Astrocyte (in vitro differentiated cells and primary cell): ENCODE results near the gene SRSF3. TPM values are rescaled to one million over a fixed set of nuclear protein-coding genes. Genes with fewer than 3 reads are reported as not detected.

Experiments
- DNase-seq: peaks from one replicate; pipeline ENCODE4 v3.0.0-alpha.2; 2010; ENCODE audit warnings: low read depth
- FAIRE-seq: peaks from 2 replicates; lab custom pipeline; 2011; peaks lifted over from hg19 to GRCh38; lab: Jason Lieb, UNC
- H2AFZ ChIP-seq: 2 replicates; pipeline ENCODE4 v1.6.0; 2012; ENCODE audit warnings: low read depth, low read length, inconsistent platforms
- H3K27ac ChIP-seq: 2 replicates; pipeline ENCODE4 v1.5.1; 2011; ENCODE audit warnings: low read depth, low read length, inconsistent platforms
- H3K27me3 ChIP-seq: 2 replicates; pipeline ENCODE4 v1.6.0; 2011; ENCODE audit warnings: low read length, inconsistent platforms; ENCODE audit not compliant: insufficient read depth
- H3K36me3 ChIP-seq: 2 replicates; pipeline ENCODE4 v1.5.1; 2011; ENCODE audit warnings: low read length, inconsistent platforms; ENCODE audit not compliant: insufficient read depth
- H3K4me1 ChIP-seq: 2 replicates; pipeline ENCODE4 v1.5.1; 2011; ENCODE audit warnings: low read length, inconsistent platforms; ENCODE audit not compliant: insufficient read depth
- H3K4me2 ChIP-seq: 2 replicates; pipeline ENCODE4 v1.6.0; 2012; ENCODE audit warnings: low read length, inconsistent platforms
- H3K4me3 ChIP-seq: 2 replicates; pipeline ENCODE4 v1.5.1; 2011; ENCODE audit warnings: low read depth, mild to moderate bottlenecking, low read length, inconsistent platforms; ENCODE audit not compliant: insufficient read depth
- H3K79me2 ChIP-seq: 2 replicates; pipeline ENCODE4 v1.6.0; 2012; ENCODE audit warnings: mild to moderate bottlenecking, low read length, inconsistent platforms; ENCODE audit not compliant: insufficient read depth
- H3K9ac ChIP-seq: 2 replicates; pipeline ENCODE4 v1.6.0; 2012; ENCODE audit warnings: mild to moderate bottlenecking, low read length, inconsistent platforms
- H3K9me3 ChIP-seq: 2 replicates; pipeline ENCODE4 v1.5.1; 2012; ENCODE audit warnings: low read depth, mild to moderate bottlenecking, low read length, inconsistent platforms; ENCODE audit not compliant: insufficient read depth
- H4K20me1 ChIP-seq: 2 replicates; pipeline ENCODE4 v1.6.0; 2012; ENCODE audit warnings: low read length, inconsistent platforms; ENCODE audit not compliant: insufficient read depth
- H3K27ac Mint-ChIP-seq: one replicate; pipeline ENCODE4 v1.8.0; 2021; ENCODE audit warnings: mild to moderate bottlenecking, mixed read lengths; ENCODE audit not compliant: unreplicated experiment
- H3K27me3 Mint-ChIP-seq: one replicate; pipeline ENCODE4 v1.8.0; 2021; ENCODE audit warnings: low read depth, mixed read lengths; ENCODE audit not compliant: unreplicated experiment
- H3K36me3 Mint-ChIP-seq: one replicate; pipeline ENCODE4 v1.8.0; 2021; ENCODE audit warnings: low read depth, mixed read lengths; ENCODE audit not compliant: unreplicated experiment
- H3K4me1 Mint-ChIP-seq: one replicate; pipeline ENCODE4 v1.8.0; 2021; ENCODE audit warnings: low read depth, mixed read lengths; ENCODE audit not compliant: unreplicated experiment
- H3K4me3 Mint-ChIP-seq: one replicate; pipeline ENCODE4 v1.8.0; 2021; ENCODE audit warnings: mild to moderate bottlenecking, moderate library complexity, mixed read lengths; ENCODE audit not compliant: unreplicated experiment
- H3K9me3 Mint-ChIP-seq: one replicate; pipeline ENCODE4 v1.8.0; 2021; ENCODE audit warnings: mild to moderate bottlenecking, mixed read lengths; ENCODE audit not compliant: unreplicated experiment
- EZH2 ChIP-seq: IDR thresholded peaks from 2 replicates; pipeline ENCODE4 v1.6.1; 2012; ENCODE audit warnings: mild to moderate bottlenecking, low read length, inconsistent platforms; ENCODE audit not compliant: insufficient read depth
- total RNA-seq: library from RNA; stranded (reverse); gene quantifications from 2 replicates; pipeline ENCODE4 v1.2.1, GENCODE V29; 2021
- TF ChIP-seq, protein P1 (sequence below): IDR thresholded peaks from 2 replicates; pipeline ENCODE4 v1.5.1; 2011; ENCODE audit warnings: low read depth, mild to moderate bottlenecking, inconsistent platforms, low read length, moderate library complexity; ENCODE audit not compliant: insufficient read depth

Gene SRSF3
- total RNA-seq, 1 donor from 2014 or later, result 260 TPM

- H3K36me3 Mint-ChIP-seq, result no peaks in the 10 kb centered on the region
- TF ChIP-seq EZH2, result no peak
- TF ChIP-seq, protein P1, sequence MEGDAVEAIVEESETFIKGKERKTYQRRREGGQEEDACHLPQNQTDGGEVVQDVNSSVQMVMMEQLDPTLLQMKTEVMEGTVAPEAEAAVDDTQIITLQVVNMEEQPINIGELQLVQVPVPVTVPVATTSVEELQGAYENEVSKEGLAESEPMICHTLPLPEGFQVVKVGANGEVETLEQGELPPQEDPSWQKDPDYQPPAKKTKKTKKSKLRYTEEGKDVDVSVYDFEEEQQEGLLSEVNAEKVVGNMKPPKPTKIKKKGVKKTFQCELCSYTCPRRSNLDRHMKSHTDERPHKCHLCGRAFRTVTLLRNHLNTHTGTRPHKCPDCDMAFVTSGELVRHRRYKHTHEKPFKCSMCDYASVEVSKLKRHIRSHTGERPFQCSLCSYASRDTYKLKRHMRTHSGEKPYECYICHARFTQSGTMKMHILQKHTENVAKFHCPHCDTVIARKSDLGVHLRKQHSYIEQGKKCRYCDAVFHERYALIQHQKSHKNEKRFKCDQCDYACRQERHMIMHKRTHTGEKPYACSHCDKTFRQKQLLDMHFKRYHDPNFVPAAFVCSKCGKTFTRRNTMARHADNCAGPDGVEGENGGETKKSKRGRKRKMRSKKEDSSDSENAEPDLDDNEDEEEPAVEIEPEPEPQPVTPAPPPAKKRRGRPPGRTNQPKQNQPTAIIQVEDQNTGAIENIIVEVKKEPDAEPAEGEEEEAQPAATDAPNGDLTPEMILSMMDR, result no peak
- no peak overlapping the region for H2AFZ ChIP-seq
These were observed 42.7 kb downstream of the SRSF3 start for GRCh38 chr6:36636687-36637418.

DNA sequence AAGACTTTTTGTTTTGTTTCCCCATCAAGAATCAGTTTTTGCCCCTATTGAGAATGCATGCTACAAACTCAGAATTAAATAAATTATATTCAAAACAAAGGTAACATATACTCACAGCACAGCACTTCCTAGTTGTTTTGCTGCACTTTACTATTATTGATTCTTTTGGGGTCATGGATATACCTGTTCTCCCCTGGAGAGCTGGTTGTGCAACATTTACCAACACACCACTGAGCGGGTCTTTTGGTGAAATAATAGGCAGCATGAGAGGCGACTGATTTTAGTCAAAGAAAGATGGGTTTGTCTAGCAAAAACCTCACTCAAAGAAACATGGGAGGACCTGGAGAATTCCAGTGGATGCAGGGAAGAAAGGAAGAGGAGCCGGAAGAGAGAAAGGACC, 44.4 kb downstream of the SRSF3 start:
- Mint-ChIP-seq H3K36me3 (no peaks in the 10 kb centered on the region), H3K27ac (no peak overlapping the region), H3K27me3 (peaks cover 5% of the 10 kb centered on the region), H3K9me3 (no peaks in the 10 kb centered on the region), H3K4me1 (peaks cover 11% of the 10 kb centered on the region), H3K4me3 (no peak overlapping the region)
- DNase-seq, result no peak
- FAIRE-seq, result no peak
- H2AFZ ChIP-seq, result no peak overlapping the region
- TF ChIP-seq, protein P1, result no peak
- no peak overlapping the region for H3K4me3 ChIP-seq
- no peaks in the 10 kb centered on the region for H3K27me3 ChIP-seq
- H3K4me2 ChIP-seq, result no peak overlapping the region
- no peaks in the 10 kb centered on the region for H3K79me2 ChIP-seq
- H3K9me3 ChIP-seq, result no peaks in the 10 kb centered on the region
- no peak overlapping the region for H3K9ac ChIP-seq
- H3K27ac ChIP-seq, result no peak overlapping the region
- peaks cover 17% of the 10 kb centered on the region for H3K4me1 ChIP-seq
- no peaks in the 10 kb centered on the region for H3K36me3 ChIP-seq
- H4K20me1 ChIP-seq, result peaks cover 4% of the 10 kb centered on the region

More at GRCh38 chr6:36636687-36637418, 42.7 kb downstream of the SRSF3 start:
- DNase-seq (no peak), FAIRE-seq (no peak)
- H3K27ac ChIP-seq, result no peak overlapping the region
- Mint-ChIP-seq H3K4me1 (peaks cover 7% of the 10 kb centered on the region), H3K27ac (no peak overlapping the region), H3K4me3 (no peak overlapping the region), H3K27me3 (peaks cover 2% of the 10 kb centered on the region), H3K9me3 (no peaks in the 10 kb centered on the region)
- H3K27me3 ChIP-seq, result no peaks in the 10 kb centered on the region
- H4K20me1 ChIP-seq, result peaks cover 6% of the 10 kb centered on the region
- no peak overlapping the region for H3K4me3 ChIP-seq
- H3K36me3 ChIP-seq, result no peaks in the 10 kb centered on the region
- no peaks in the 10 kb centered on the region for H3K9me3 ChIP-seq
- no peaks in the 10 kb centered on the region for H3K79me2 ChIP-seq
- H3K9ac ChIP-seq, result no peak overlapping the region
- H3K4me2 ChIP-seq, result no peak overlapping the region
- peaks cover 7% of the 10 kb centered on the region for H3K4me1 ChIP-seq

DNA sequence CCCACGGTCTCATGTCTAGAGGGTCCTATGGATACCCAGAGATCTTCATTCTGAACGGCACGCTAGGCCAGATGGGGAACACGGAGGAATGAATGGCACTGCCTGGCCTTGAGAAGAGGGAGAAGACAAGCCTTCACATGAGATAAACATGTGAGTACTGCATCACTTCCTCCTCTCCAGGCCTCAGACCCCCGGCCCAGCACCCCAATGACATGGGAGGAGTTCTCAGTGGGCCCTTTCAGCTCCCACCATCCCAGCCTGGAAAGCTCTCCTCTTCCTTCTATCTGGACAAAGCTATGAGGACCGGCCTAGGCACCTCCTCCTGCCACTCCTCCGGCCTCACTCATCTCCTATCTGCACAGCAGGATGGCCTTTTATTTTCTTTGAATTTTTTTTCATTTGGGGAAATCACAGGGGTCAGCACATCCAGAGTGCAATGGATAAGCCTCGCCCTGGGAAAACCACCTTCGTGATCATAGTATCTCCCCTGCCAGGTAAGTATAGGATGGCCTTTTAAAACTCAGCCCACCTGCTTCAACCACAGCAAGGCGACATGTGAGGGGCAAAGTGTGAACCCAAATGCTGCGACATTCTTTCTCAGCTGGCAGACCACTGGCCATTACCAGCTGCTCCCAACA, 45.1 kb downstream of the SRSF3 start:
- no peak for TF ChIP-seq EZH2
- TF ChIP-seq, protein P1, result no peak
- H3K9me3 ChIP-seq, result no peaks in the 10 kb centered on the region
- no peaks in the 10 kb centered on the region for H4K20me1 ChIP-seq
- no peaks in the 10 kb centered on the region for H3K36me3 ChIP-seq
- H3K36me3 Mint-ChIP-seq, result no peaks in the 10 kb centered on the region
- no peak overlapping the region for H3K27ac ChIP-seq
- H3K27me3 ChIP-seq, result no peaks in the 10 kb centered on the region
- no peaks in the 10 kb centered on the region for H3K9me3 Mint-ChIP-seq
- FAIRE-seq (no peak), DNase-seq (no peak)
- peaks cover 16% of the 10 kb centered on the region for H3K4me1 ChIP-seq
- H3K27me3 Mint-ChIP-seq, result peaks cover 5% of the 10 kb centered on the region
- no peak overlapping the region for H3K27ac Mint-ChIP-seq
- H3K9ac ChIP-seq, result no peak overlapping the region
- peaks cover 6% of the 10 kb centered on the region for H3K4me1 Mint-ChIP-seq
- H3K4me2 ChIP-seq, result no peak overlapping the region
- H3K79me2 ChIP-seq, result no peaks in the 10 kb centered on the region
- no peak overlapping the region for H3K4me3 ChIP-seq
- no peak overlapping the region for H3K4me3 Mint-ChIP-seq
- H2AFZ ChIP-seq, result no peak overlapping the region
